Stimulated activated CD8-positive, alpha-beta memory T cell treated with anti-CD3 and anti-CD28 coated beads, Interleukin-15, amount 100 ng/mL, for 4 hours (primary cell): ENCODE measurements around the gene P2RX4.
"Not testable (repeated sequence)": the region's sequence is repeated elsewhere in the genome, so short reads cannot be mapped to it uniquely, and the experiment has no call there.

Experiments used
- DNase-seq, 2 donors: peaks; one replicate each; pipeline ENCODE4 v3.0.0-alpha.2; 2020; ENCODE audit warnings: low read depth in 2 of 2

P2RX4 gene

GRCh38 chr12:121222847-121223246 lies 12.9 kb downstream of the P2RX4 start:
- DNase-seq, result no peak

GRCh38 chr12:121223292-121224285 lies 13.7 kb downstream of the P2RX4 start:
- no peak for DNase-seq

GRCh38 chr12:121224591-121224990 lies 14.7 kb downstream of the P2RX4 start:
- DNase-seq, result no peak

GRCh38 chr12:121226399-121226798 lies 16.5 kb downstream of the P2RX4 start:
- DNase-seq, result no peak

GRCh38 chr12:121226871-121227270 lies 16.9 kb downstream of the P2RX4 start:
- not testable (repeated sequence) for DNase-seq

- DNase-seq, result no peak
Measured at GRCh38 chr12:121227294-121227693, 17.4 kb downstream of the P2RX4 start.

GRCh38 chr12:121228919-121229665 lies 19.2 kb downstream of the P2RX4 start:
- DNase-seq, result no peak

GRCh38 chr12:121229826-121230537 lies 20.1 kb downstream of the P2RX4 start:
- not testable (repeated sequence) for DNase-seq

GRCh38 chr12:121230538-121230907 lies 20.6 kb downstream of the P2RX4 start:
- DNase-seq, result no peak

- DNase-seq, result no peak
Measured at GRCh38 chr12:121232163-121232562, 22.2 kb downstream of the P2RX4 start.

GRCh38 chr12:121232977-121233627 lies 23.2 kb downstream of the P2RX4 start:
- no peak for DNase-seq

- DNase-seq, result no peak
Measured at GRCh38 chr12:121233628-121234020, 23.7 kb downstream of the P2RX4 start.

GRCh38 chr12:121236776-121237175 lies 26.8 kb downstream of the P2RX4 start:
- DNase-seq, result no peak

GRCh38 chr12:121237415-121237814 lies 27.5 kb downstream of the P2RX4 start:
- DNase-seq, result no peak

GRCh38 chr12:121238086-121238485 lies 28.2 kb downstream of the P2RX4 start:
- DNase-seq, result no peak

- DNase-seq, result no peak
Measured at GRCh38 chr12:121238604-121239350, 28.8 kb downstream of the P2RX4 start.

GRCh38 chr12:121239351-121240061 lies 29.6 kb downstream of the P2RX4 start:
- no peak for DNase-seq

GRCh38 chr12:121240062-121240420 lies 30.1 kb downstream of the P2RX4 start:
- DNase-seq, result no peak

GRCh38 chr12:121240484-121241101 lies 30.7 kb downstream of the P2RX4 start:
- DNase-seq, result peak; percentile 81 to 86
